T-helper 22 cell (primary cell): ENCODE data around the gene HDAC4.

Experiments used
- DNase-seq: peaks from one replicate; pipeline ENCODE4 v3.0.0-alpha.2; 2020; ENCODE audit warnings: low read depth

HDAC4 gene

GRCh38 chr2:239255218-239255617 lies 145.6 kb downstream of the HDAC4 start:
- no peak for DNase-seq

- DNase-seq = no peak
Observed at GRCh38 chr2:239253701-239254436, 147.0 kb downstream of the HDAC4 start.

- DNase-seq = no peak
Observed at GRCh38 chr2:239253264-239253663, 147.6 kb downstream of the HDAC4 start.

- DNase-seq = no peak
Observed at GRCh38 chr2:239252801-239253200, 148.0 kb downstream of the HDAC4 start.

GRCh38 chr2:239252393-239252792 lies 148.4 kb downstream of the HDAC4 start:
- DNase-seq = no peak

- no peak for DNase-seq
Observed at GRCh38 chr2:239251971-239252370, 148.8 kb downstream of the HDAC4 start.

GRCh38 chr2:239250216-239251081 lies 150.4 kb downstream of the HDAC4 start:
- no peak for DNase-seq

GRCh38 chr2:239249776-239250175 lies 151.0 kb downstream of the HDAC4 start:
- no peak for DNase-seq

- no peak for DNase-seq
Observed at GRCh38 chr2:239249048-239249447, 151.8 kb downstream of the HDAC4 start.

GRCh38 chr2:239247401-239248245 lies 153.2 kb downstream of the HDAC4 start:
- DNase-seq = no peak

GRCh38 chr2:239246723-239247122 lies 154.1 kb downstream of the HDAC4 start:
- DNase-seq = no peak

GRCh38 chr2:239245872-239246721 lies 154.7 kb downstream of the HDAC4 start:
- DNase-seq = no peak

- no peak for DNase-seq
Observed at GRCh38 chr2:239245107-239245506, 155.7 kb downstream of the HDAC4 start.

- DNase-seq = no peak
Observed at GRCh38 chr2:239244625-239245024, 156.2 kb downstream of the HDAC4 start.

GRCh38 chr2:239241431-239241960 lies 159.3 kb downstream of the HDAC4 start:
- DNase-seq = no peak

- DNase-seq = no peak
Observed at GRCh38 chr2:239240414-239240881, 160.4 kb downstream of the HDAC4 start.

- no peak for DNase-seq
Observed at GRCh38 chr2:239239607-239240413, 161.0 kb downstream of the HDAC4 start.

- no peak for DNase-seq
Observed at GRCh38 chr2:239238839-239239606, 161.8 kb downstream of the HDAC4 start.

- DNase-seq = no peak
Observed at GRCh38 chr2:239238381-239238780, 162.4 kb downstream of the HDAC4 start.
